ENCODE measurements around the gene RAB3GAP1.
"Not testable (repeated sequence)": the region's sequence is repeated elsewhere in the genome, so short reads cannot be mapped to it uniquely, and the experiment has no call there.

The RAB3GAP1 gene

GRCh38 chr2:135113322-135113721, 61.2 kb downstream of the RAB3GAP1 start:
- no peak for DNase-seq

GRCh38 chr2:135119582-135119981, 67.5 kb downstream of the RAB3GAP1 start:
- DNase-seq: no peak

GRCh38 chr2:135121016-135121657, 69.0 kb downstream of the RAB3GAP1 start:
- DNase-seq: no peak

GRCh38 chr2:135121658-135122039, 69.6 kb downstream of the RAB3GAP1 start:
- DNase-seq: not testable (repeated sequence)

GRCh38 chr2:135124924-135125886, 73.1 kb downstream of the RAB3GAP1 start:
- DNase-seq: no peak

- no peak for DNase-seq
Measured at GRCh38 chr2:135125940-135126339, 73.8 kb downstream of the RAB3GAP1 start.

- no peak for DNase-seq
Measured at GRCh38 chr2:135130751-135131150, 78.7 kb downstream of the RAB3GAP1 start.

- no peak for DNase-seq
Measured at GRCh38 chr2:135132314-135132713, 80.2 kb downstream of the RAB3GAP1 start.

GRCh38 chr2:135140606-135141005, 88.5 kb downstream of the RAB3GAP1 start:
- DNase-seq: no peak

- DNase-seq: no peak
Measured at GRCh38 chr2:135142323-135142722, 90.2 kb downstream of the RAB3GAP1 start.

GRCh38 chr2:135144343-135144742, 92.3 kb downstream of the RAB3GAP1 start:
- DNase-seq: no peak

- DNase-seq: no peak
Measured at GRCh38 chr2:135149251-135149650, 97.2 kb downstream of the RAB3GAP1 start.

GRCh38 chr2:135150725-135151124, 98.6 kb downstream of the RAB3GAP1 start:
- no peak for DNase-seq

- DNase-seq: no peak
Measured at GRCh38 chr2:135151615-135152014, 99.5 kb downstream of the RAB3GAP1 start.

- DNase-seq: no peak
Measured at GRCh38 chr2:135152361-135152760, 100.3 kb downstream of the RAB3GAP1 start.

- DNase-seq: no peak
Measured at GRCh38 chr2:135154962-135155361, 102.9 kb downstream of the RAB3GAP1 start.

- no peak for DNase-seq
Measured at GRCh38 chr2:135157856-135158255, 105.8 kb downstream of the RAB3GAP1 start.

GRCh38 chr2:135159191-135159590, 107.1 kb downstream of the RAB3GAP1 start:
- no peak for DNase-seq

GRCh38 chr2:135162377-135162776, 110.3 kb downstream of the RAB3GAP1 start:
- DNase-seq: no peak

- no peak for DNase-seq
Measured at GRCh38 chr2:135162786-135163185, 110.7 kb downstream of the RAB3GAP1 start.

GRCh38 chr2:135163306-135163705, 111.2 kb downstream of the RAB3GAP1 start:
- no peak for DNase-seq

- no peak for DNase-seq
Measured at GRCh38 chr2:135163901-135164300, 111.8 kb downstream of the RAB3GAP1 start.

- DNase-seq: no peak
Measured at GRCh38 chr2:135164431-135164830, 112.3 kb downstream of the RAB3GAP1 start.

- no peak for DNase-seq
Measured at GRCh38 chr2:135167273-135167672, 115.2 kb downstream of the RAB3GAP1 start.

All from CD4-positive, alpha-beta T cell treated with Interferon gamma for 1 hour (primary cell).